ENCODE results near the gene SH2D3A. TPM values are rescaled to one million over a fixed set of nuclear protein-coding genes. Genes with fewer than 3 reads are reported as not detected.

The SH2D3A gene
- total RNA-seq, 6 experiments from 2014 or later, result not detected

DNA sequence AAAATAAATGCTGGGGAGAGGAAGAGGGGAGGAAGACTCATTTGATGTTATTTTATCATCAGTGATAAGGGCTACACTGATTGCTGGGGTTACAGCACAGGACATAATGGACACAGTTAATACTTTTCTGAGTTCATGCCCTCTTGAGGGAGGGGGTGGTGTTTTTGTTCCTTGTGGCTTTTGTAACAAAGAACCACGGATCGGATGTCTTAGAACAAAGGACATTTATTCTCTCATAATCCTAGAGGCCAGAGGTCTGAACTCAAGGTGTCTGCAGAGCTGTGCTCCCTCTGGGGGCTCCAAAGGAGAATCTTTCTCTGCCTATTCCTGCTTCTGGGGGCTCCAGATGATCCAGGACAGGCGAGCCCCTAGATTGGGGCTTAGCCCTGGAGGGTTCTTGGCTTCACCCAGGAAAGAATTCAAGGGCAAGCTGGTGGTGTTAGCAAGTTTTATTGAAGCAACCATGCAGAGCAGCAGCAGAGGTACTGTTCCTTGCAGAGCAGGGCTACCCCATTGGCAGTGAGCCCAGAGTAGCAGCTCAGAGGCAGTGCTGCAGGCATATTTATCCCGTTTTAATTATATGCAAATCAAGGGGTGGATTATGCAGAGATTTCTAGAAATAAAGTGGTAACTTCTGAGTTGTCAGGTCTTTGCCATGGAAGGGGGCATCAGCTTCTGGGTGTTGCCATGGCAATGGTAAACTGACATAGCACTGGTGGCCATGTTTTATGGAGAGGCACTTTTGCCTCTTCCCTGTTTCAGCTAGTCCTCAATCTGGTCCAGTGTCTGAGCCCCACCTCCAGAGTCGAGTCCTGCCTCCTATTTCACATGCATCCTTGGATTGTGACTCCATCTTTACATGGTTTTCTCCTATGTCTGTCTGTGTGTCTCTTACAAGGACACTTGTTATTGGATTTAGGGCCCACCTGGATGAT is 23.2 kb upstream of the SH2D3A start:
- DNase-seq, result no peak
- peaks cover 15% of the 10 kb centered on the region for H3K9me3 Mint-ChIP-seq
- no peaks in the 10 kb centered on the region for H3K36me3 Mint-ChIP-seq (ENCODE audit: low read depth)
- no peak for TF ChIP-seq CTCF (IDR thresholded peaks at IDR 0.05)
- no peaks in the 10 kb centered on the region for H3K4me1 Mint-ChIP-seq (ENCODE audit: low read depth)
- H3K27me3 Mint-ChIP-seq (ENCODE audit: insufficient read depth), result peaks cover 10% of the 10 kb centered on the region
- H3K4me3 Mint-ChIP-seq, result no peak overlapping the region
- H3K27ac Mint-ChIP-seq, result no peak overlapping the region

DNA sequence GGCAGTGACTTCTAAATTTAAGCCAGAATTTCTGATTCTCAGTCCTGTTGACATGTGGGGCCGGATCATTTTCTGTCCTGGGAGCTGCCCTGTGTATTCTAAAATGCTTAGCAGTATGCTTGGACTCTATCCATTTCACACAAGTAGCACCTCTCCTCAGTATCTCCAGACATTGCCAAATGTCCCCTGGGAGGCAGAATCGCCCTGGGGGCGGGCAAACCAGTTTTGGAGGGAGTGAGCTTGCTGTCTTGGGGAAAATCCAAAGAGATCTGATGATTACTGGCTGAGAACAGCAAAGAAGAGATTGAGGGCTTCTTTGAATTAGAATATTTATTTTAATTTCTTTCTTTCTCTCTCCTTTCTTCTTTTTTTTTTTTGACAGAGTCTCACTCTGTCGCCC is 21.7 kb upstream of the SH2D3A start:
- no peak overlapping the region for H3K4me3 Mint-ChIP-seq
- no peaks in the 10 kb centered on the region for H3K36me3 Mint-ChIP-seq (ENCODE audit: low read depth)
- peaks cover 10% of the 10 kb centered on the region for H3K27me3 Mint-ChIP-seq (ENCODE audit: insufficient read depth)
- no peaks in the 10 kb centered on the region for H3K4me1 Mint-ChIP-seq (ENCODE audit: low read depth)
- H3K27ac Mint-ChIP-seq, result no peak overlapping the region
- peaks cover 3% of the 10 kb centered on the region; the same call in 1 of the 2 replicates for H3K9me3 Mint-ChIP-seq
- no peak for TF ChIP-seq CTCF (IDR thresholded peaks at IDR 0.05)
- DNase-seq, result no peak

- Mint-ChIP-seq H3K4me3 (no peak overlapping the region), H3K4me1 (ENCODE audit: low read depth) (no peaks in the 10 kb centered on the region), H3K36me3 (ENCODE audit: low read depth) (no peaks in the 10 kb centered on the region), H3K27me3 (ENCODE audit: insufficient read depth) (peaks cover 10% of the 10 kb centered on the region), H3K9me3 (peaks cover 3% of the 10 kb centered on the region; the same call in 1 of the 2 replicates), H3K27ac (no peak overlapping the region)
- no peak for DNase-seq
- TF ChIP-seq CTCF (IDR thresholded peaks at IDR 0.05), result no peak
Observed at GRCh38 chr19:6787393-6787792, 20.2 kb upstream of the SH2D3A start.

- no peak for DNase-seq
- Mint-ChIP-seq H3K9me3 (no peaks in the 10 kb centered on the region; the same call in 1 of the 2 replicates), H3K27me3 (ENCODE audit: insufficient read depth) (peaks cover 4% of the 10 kb centered on the region), H3K4me1 (ENCODE audit: low read depth) (no peaks in the 10 kb centered on the region; the same call in 1 of the 2 replicates), H3K4me3 (no peak overlapping the region), H3K27ac (no peak overlapping the region), H3K36me3 (ENCODE audit: low read depth) (no peaks in the 10 kb centered on the region)
- no peak for TF ChIP-seq CTCF (IDR thresholded peaks at IDR 0.05)
Observed at GRCh38 chr19:6779206-6779605, 12.0 kb upstream of the SH2D3A start.

DNA sequence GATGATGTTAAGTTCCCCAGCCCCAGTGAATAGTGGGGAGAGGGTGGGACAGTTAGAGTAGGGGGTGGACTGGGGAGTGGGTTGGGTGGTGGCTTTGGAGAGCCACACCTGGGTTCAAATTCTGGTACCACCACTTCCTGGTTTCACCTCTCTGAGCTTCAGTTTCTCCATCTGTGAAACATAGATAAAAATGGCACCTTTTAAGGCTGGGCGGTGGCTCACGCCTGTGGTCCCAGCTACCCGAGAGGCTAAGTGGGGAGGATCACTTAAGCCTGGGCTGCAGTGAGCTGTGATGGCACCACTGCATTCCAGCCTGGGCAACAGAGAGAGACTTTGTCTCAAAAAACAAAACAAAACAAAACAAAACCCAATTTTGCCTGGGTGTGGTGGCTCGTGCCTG is 11.2 kb upstream of the SH2D3A start:
- H3K4me1 Mint-ChIP-seq (ENCODE audit: low read depth), result no peaks in the 10 kb centered on the region; the same call in 1 of the 2 replicates
- no peaks in the 10 kb centered on the region for H3K36me3 Mint-ChIP-seq (ENCODE audit: low read depth)
- no peak overlapping the region for H3K4me3 Mint-ChIP-seq
- no peaks in the 10 kb centered on the region; the same call in 1 of the 2 replicates for H3K9me3 Mint-ChIP-seq
- H3K27ac Mint-ChIP-seq, result no peak overlapping the region
- no peak for TF ChIP-seq CTCF (IDR thresholded peaks at IDR 0.05)
- DNase-seq, result no peak
- H3K27me3 Mint-ChIP-seq (ENCODE audit: insufficient read depth), result peaks cover 4% of the 10 kb centered on the region
